HCT116 (cell line): Measurements from ENCODE around the gene SPATA12.

Source experiments
- JUND ChIP-seq: IDR thresholded peaks from 2 replicates; pipeline ENCODE4 v1.6.1; 2012
- SRF ChIP-seq: IDR thresholded peaks from 2 replicates; pipeline ENCODE4 v1.6.1; 2012; ENCODE audit warnings: low read depth

DNA sequence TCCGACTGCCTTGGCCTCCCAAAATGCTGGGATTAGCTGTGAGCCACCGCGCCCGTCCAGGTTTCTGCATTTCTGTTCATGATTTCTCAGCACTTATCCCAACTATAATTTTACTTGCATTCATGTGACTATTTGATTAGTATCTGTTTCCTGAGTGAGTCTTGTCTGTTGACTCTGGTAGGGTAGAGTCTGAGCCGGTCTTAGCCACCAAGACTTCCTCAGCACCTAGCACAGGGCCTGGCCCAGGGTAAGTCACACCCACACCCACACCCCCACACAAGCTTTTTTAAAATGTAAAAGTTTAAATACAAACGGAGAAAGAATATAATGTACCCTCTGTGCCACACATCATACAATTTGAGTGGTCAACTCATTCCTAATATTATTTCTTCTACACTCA, 3.1 kb upstream of the SPATA12 start:
- no peak for TF ChIP-seq SRF
- no peak for TF ChIP-seq JUND
